ENCODE data around the gene NPPA.
A peak's percentile ranks its signal among the peaks of the same experiment; 100 is the strongest.
"Not testable (repeated sequence)": the region's sequence is repeated elsewhere in the genome, so short reads cannot be mapped to it uniquely, and the experiment has no call there.

NPPA gene

GRCh38 chr1:11847667-11848372 lies at the start of gene NPPA:
Gene NPPA (minus strand): TSS chr1:11847783. CDS start chr1:11847684, 99 bp downstream.
- no peak within 1 kb of the TSS for H3K4me3 ChIP-seq (ENCODE audit: low read depth, low read length)
- DNase-seq (ENCODE audit: low read depth), result peak; percentile 13

GRCh38 chr1:11894501-11894900 lies 46.9 kb upstream of the NPPA start:
- not testable (repeated sequence) for H3K4me3 ChIP-seq (ENCODE audit: low read depth, low read length); DNase-seq (ENCODE audit: low read depth)

- H3K4me3 ChIP-seq (ENCODE audit: low read depth, low read length), result no peak overlapping the region
- no peak for DNase-seq (ENCODE audit: low read depth)
Observed at GRCh38 chr1:11893907-11894251, 46.3 kb upstream of the NPPA start.

DNA sequence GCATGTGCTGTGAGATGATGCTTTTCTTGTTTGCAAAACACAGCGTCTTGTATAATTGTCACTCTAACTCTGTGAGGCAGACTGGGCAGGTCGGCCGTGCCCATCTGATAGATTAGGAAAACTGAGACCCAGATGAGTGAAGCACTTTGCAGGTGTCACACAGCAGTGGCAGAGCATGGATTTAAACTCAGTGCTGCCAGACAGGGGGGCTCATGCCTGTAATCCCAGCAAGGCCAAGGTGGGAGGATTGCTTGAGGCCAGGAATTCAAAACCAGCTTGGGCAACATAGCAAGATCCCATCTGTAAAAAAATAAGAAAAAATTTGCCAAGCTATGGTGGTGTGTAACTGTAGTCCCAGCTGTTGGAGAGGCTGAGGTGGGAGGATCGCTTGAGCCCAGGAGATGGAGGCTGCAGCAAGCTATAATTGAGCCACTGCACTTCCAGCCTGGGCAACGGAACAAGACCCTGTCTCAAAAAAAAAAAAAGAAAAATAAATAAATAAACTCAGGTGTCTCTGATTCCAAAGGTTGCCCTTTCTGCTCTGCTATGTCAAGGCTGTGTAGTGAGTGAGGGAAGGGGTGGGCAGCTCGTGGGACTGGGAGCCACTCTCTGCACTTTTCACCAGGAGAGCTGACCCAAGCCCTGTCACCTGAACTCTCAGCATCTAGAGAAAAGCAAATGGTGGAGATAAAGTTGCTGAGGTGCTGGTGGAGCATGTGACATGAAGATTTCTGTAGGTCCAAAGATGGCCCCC lies 44.0 kb upstream of the NPPA start:
- DNase-seq (ENCODE audit: low read depth), result no peak
- H3K4me3 ChIP-seq (ENCODE audit: low read depth, low read length), result no peak overlapping the region

DNA sequence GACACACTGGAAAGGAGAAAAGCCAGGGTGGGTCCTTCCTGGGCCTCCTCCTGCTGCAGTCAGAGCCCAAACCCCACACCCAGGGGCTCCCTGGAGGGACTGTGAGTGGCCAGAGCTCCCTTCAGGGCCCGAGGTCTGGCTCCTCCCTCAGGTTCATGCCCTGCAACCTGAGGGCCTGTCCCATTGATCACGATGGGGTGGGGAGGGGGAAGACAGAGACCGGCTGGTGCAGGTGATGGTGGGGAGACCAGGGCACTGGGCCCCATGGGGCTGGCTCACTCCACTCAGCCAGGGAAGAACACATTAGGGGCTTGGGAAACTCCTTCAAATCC lies 41.3 kb upstream of the NPPA start:
- DNase-seq (ENCODE audit: low read depth), result no peak

DNA sequence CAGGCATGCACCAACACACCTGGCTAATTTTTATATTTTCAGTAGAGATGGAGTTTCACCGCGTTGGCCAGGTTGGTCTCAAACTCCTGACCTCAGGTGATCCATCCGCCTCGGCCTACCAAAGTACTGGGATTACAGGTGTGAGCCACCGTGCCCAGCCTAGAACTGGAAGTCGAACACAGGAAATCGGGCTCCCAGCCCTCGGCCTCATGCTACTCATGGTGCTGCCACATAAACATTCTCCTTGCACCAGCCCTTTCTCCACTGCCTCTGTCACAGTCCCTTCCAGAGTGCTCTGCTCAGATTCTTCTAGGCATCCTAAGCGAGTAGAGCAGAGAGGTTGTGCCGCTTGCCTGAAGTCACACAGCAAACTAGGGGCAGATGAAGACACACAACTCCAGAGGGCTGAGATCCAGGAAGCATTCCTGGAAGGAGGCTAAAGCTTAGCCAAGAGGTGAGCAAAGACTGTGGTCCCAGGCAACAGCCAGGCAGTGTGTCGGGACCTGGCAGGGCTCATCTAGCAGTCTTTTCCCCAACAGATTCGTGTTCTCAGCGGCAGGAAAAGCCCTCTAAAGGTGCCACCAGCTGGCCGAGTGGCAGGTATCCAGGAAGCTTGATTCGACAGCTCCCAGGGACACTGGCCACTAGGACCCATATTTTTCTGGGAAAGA lies 40.8 kb upstream of the NPPA start:
- DNase-seq (ENCODE audit: low read depth), result no peak
- H3K4me3 ChIP-seq (ENCODE audit: low read depth, low read length), result no peak overlapping the region

More for the DNA sequence above, 41.3 kb upstream of the NPPA start:
- H3K4me3 ChIP-seq (ENCODE audit: low read depth, low read length), result no peak overlapping the region

- no peak overlapping the region for H3K4me3 ChIP-seq (ENCODE audit: low read depth, low read length)
- no peak for DNase-seq (ENCODE audit: low read depth)
Observed at GRCh38 chr1:11887666-11888007, 40.1 kb upstream of the NPPA start.

DNA sequence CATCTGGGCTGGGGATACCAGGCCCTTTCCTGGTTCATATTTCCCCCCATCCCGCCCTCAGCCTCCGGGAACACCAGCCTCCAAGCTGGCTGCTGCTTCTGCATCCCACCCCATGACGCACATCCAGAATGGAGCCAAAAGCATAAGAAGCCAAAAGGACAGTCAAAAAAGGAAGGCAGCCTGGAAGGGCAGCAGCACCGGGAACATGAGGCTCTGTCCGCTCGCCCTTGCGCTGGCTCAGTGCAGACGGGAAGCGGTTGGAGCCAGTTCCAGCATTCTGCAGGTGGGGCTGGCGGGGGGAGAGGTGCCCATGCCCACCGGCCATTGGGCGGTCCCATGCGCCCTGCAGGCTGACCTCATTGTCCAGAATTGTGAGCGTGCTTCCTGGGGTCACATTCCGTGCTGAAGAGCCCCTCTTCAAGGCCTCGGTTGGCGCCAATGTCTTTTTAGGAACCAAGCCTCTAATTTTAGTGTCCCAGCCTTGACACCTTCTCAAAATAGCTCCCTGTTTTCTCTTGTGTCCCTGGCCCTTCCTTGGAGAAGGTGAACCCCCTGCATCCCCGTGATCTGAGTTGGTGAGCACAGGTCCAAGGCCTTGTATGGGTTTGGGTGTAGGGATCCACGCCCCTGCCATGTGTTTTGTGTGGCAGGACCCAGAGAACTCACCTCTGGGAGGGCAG lies 39.5 kb upstream of the NPPA start:
- H3K4me3 ChIP-seq (ENCODE audit: low read depth, low read length), result no peak overlapping the region
- no peak for DNase-seq (ENCODE audit: low read depth)

DNA sequence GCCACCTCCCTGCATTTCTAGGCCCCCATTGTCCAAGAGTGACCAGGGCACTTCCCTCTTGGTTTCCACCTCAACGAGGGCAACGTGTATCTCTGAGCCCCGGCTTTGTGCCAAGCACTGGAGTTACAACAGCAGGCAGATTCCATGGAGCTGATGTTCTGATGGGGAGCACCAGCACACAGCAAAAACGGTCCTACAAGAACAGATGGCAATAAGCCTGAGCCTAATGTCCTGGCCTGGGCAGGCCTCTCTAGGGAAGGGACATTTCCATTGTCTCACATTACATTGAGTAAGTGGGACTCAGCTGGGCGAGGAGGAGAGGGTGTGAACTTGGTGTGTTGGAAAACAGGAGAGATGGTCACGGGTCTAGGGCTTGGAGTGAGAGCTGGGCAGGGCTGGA lies 38.3 kb upstream of the NPPA start:
- no peak for DNase-seq (ENCODE audit: low read depth)
- H3K4me3 ChIP-seq (ENCODE audit: low read depth, low read length), result no peak overlapping the region

DNA sequence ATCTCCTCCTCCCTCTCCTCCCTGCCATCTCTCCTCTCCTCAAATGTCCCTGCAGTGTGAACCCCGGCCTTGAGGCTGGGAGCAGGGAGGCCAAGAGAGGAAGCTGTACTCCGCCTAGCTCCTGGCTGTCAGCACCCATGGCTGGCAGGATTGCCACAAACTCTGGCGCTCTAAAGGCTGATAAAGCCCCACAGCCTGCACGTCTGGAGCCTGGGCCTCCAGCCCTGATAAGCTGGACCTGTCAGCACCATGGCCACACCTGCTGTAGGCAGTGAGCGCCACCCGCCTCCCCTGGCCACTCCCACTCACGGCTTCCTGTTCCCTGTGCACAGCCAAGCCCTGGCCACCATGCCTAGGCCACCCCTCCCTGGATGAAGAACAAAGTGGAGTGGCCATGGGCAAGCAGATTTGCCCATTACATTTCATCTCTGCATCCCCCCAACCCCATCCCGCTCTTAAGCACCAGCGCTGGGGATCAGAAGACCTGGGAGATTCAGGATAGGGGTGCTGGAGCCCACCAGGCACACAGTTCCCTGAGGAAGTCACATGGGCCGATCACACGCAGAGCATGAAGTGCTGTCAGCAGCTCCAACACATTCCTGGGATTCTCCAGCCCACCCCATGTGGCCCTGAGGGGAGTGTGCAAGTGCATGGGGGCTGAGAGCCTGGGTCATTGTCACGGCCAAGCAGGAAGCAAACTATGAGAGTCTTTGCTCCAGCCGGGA lies 35.4 kb upstream of the NPPA start:
- no peak overlapping the region for H3K4me3 ChIP-seq (ENCODE audit: low read depth, low read length)
- no peak for DNase-seq (ENCODE audit: low read depth)

DNA sequence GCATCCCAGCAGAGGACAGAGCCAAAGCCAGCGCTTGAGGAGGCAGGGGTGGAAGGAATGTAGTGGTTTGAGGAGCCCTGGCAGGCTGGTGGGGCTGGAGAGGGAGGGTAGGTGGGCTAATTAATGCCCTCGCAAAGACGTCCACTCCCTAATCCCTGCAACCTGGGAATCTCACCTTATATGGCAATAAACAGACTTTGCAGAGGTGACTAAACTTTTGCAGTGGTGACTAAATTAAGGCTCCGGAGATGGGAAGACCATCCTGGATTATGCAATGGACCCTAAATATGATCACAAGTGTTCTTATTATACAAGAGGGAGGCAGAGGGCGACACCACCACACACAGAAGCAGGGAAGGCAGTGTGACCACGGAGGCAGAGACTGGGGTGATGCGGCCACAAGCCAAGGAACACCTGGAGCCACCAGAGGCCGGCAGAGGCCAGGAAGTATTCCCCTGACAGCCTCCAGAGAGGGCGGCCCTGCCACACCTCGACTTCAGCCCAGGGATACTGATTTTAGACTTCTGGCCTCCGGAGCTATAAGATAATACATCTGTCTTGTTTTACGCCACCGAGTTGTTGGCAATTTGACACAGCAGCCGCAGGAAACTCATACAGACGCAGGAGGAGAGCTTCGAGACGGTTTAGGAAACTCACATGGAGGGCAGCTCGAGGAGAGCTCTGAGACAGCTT lies 34.3 kb upstream of the NPPA start:
- no peak for DNase-seq (ENCODE audit: low read depth)
- H3K4me3 ChIP-seq (ENCODE audit: low read depth, low read length), result no peak overlapping the region

DNA sequence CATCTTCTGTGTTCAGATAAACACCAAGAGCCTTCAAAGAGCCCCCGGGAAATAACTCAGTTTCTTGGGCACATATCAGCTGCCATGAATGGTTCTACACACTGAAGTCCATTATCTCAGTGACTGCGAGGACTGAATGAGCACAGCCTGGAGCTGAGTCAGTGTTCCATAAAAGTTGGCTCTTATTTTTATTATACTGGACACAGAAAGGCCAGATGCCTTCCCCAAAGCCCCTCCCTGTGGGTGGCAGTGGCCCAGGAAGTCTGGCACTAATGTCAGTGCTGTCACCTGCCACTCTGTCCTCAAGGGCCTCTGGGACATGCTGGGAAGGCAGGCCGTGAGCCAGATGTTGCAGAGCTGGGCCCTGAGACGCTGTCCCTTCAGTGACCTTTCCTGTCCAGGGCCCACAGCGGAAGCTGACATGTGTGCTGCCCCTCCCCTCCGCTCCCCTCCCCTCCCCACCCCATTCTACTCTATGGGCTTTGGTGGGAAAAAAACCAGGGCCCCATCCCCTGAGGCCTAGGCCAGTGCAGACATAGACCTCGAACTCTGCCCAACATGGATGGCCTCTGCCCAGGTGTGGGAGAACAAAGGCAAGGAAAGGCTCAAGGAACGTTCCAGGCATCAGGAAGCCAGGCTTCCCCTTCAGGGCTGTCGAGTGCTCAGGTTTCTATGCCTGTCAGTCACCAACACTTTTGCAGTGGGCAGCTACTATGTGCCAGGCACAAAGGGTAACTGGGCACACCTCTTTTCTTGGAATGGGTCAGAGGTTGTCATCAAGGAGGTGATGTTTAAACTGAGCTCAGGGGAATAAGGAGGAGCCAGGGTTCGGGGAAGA lies 33.5 kb upstream of the NPPA start:
- no peak for DNase-seq (ENCODE audit: low read depth)
- no peak overlapping the region for H3K4me3 ChIP-seq (ENCODE audit: low read depth, low read length)

GRCh38 chr1:11880181-11880575 lies 32.6 kb upstream of the NPPA start:
- no peak for DNase-seq (ENCODE audit: low read depth)
- no peak overlapping the region for H3K4me3 ChIP-seq (ENCODE audit: low read depth, low read length)

GRCh38 chr1:11879311-11880180 lies 32.0 kb upstream of the NPPA start:
- no peak overlapping the region for H3K4me3 ChIP-seq (ENCODE audit: low read depth, low read length)
- no peak for DNase-seq (ENCODE audit: low read depth)

- DNase-seq (ENCODE audit: low read depth), result no peak
- H3K4me3 ChIP-seq (ENCODE audit: low read depth, low read length), result no peak overlapping the region
Observed at GRCh38 chr1:11878891-11879190, 31.3 kb upstream of the NPPA start.

- no peak for DNase-seq (ENCODE audit: low read depth)
- H3K4me3 ChIP-seq (ENCODE audit: low read depth, low read length), result no peak overlapping the region
Observed at GRCh38 chr1:11878081-11878890, 30.7 kb upstream of the NPPA start.

GRCh38 chr1:11877074-11877473 lies 29.5 kb upstream of the NPPA start:
- DNase-seq (ENCODE audit: low read depth), result no peak
- H3K4me3 ChIP-seq (ENCODE audit: low read depth, low read length), result no peak overlapping the region
